Right lobe of liver (tissue), 4 donors: ENCODE measurements around the gene OR4L1.
"Not testable (repeated sequence)": the region's sequence is repeated elsewhere in the genome, so short reads cannot be mapped to it uniquely, and the experiment has no call there.

Source experiments
- POLR2A ChIP-seq: fragments of 450-650 bp; IDR thresholded peaks from one replicate; pipeline ENCODE4 v1.6.1; 2017; ENCODE audit warnings: antibody characterized with exemption, mild to moderate bottlenecking
- TF ChIP-seq, protein P1 (sequence below), 4 donors: fragments of 200-600 bp in 3 of 4; fragments of 450-650 bp in 1 of 4; IDR thresholded peaks; one replicate each; pipeline versions ENCODE4 v1.5.1 to v1.8.0; 2016 to 2022; ENCODE audit warnings: antibody characterized with exemption in 4 of 4, mild to moderate bottlenecking in 2 of 4
- donor health status: DM: no; HTN: no; CAD: no.
- donor health status: DM: no; HTN: no; CAD: no.
- donor health status: DM: no; HTN: yes; CAD: no.

DNA sequence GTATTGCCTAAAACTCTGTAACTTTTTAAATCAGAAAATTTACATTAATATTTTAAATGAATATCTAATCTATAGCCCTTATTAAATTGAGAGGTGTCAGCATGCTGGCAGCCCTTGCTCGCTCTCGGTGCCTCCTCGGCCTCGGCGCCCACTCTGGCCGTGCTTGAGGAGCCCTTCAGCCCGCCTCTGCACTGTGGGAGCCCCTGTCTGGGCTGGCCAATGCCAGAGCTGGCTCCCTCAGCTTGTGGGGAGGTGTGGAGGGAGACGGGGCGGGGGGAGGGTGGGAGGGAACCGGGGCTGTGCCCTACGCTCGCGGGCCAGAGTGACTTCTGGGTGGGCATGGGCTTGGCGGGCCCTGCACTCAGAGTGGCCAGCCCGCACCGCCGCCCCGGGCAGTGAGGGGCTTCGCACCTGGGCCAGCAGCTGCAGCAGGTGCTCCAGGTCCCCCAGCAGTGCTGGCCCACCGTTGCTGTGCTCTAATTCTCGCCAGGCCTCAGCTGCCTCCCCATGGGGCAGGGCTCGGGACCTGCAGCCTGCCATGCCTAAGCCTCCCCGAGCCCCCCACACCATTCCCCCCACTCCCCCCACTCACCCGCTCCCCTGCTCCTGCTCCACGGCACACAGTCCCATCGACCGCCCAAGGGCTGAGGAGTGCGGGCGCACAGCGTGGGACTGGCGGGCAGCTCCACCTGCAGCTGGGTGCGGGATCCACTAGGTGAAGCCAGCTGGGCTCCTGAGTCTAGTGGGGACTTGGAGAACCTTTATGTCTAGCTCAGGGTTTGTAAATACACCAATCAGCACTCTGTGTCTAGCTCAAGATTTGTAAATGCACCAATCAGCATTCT lies 39.3 kb downstream of the OR4L1 start:
- TF ChIP-seq, protein P1, sequence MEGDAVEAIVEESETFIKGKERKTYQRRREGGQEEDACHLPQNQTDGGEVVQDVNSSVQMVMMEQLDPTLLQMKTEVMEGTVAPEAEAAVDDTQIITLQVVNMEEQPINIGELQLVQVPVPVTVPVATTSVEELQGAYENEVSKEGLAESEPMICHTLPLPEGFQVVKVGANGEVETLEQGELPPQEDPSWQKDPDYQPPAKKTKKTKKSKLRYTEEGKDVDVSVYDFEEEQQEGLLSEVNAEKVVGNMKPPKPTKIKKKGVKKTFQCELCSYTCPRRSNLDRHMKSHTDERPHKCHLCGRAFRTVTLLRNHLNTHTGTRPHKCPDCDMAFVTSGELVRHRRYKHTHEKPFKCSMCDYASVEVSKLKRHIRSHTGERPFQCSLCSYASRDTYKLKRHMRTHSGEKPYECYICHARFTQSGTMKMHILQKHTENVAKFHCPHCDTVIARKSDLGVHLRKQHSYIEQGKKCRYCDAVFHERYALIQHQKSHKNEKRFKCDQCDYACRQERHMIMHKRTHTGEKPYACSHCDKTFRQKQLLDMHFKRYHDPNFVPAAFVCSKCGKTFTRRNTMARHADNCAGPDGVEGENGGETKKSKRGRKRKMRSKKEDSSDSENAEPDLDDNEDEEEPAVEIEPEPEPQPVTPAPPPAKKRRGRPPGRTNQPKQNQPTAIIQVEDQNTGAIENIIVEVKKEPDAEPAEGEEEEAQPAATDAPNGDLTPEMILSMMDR (IDR thresholded peaks at IDR 0.05): not testable (repeated sequence)
- TF ChIP-seq POLR2A: not testable (repeated sequence)
